ENCODE results near the gene RHO.

Gene RHO

DNA sequence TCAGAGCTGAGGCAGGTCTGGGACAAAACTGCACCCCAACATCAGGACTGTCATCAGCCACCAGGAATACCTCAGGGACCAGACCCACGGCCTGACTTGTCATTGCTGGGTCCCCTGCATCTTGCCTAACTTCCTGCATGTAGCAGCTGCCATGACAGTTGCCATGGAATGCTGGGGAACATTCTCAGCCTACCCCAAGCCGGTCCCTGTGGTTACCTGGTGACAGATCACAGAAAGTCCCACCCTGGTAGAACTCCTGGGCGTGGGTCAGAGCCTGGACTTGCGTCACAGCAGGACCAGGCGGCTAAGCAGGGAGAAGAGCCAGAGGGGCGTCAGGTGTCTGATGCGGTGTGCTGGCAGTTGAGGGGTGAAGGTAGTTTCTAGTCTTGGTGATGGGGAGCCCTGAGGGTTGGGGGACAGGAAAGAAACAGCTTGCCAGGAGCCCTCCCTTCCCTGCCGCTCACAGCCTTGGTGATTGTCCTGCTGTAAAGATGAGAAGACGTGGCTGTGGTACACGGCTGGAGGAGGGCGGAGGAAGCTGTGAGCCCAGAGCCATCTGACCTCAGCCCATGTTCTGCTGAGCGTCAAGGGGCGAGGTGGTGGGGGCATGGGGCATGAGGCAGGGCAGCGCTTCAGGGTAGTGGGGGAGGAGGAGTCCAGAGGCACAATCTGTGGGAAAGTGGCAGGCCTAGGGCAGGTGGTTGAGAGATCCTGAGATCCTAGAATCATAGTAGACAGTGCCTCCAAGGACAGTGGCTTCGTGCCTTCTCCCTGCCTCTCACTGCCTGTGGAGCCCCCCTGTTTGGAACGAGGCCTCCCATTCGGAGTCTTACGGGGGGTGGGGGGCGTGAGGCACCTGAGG, 19.9 kb downstream of the RHO start:
- H3K27ac ChIP-seq (ENCODE audit: low read length): no peak overlapping the region
- DNase-seq (no peak), ATAC-seq (ENCODE audit: insufficient read depth, low read depth) (no peak)
- H3K9ac ChIP-seq (ENCODE audit: low read depth, low read length): no peak overlapping the region
- H3K79me2 ChIP-seq (ENCODE audit: insufficient read depth, low read length): no peaks in the 10 kb centered on the region
- H3K9me3 ChIP-seq (ENCODE audit: insufficient read depth, low read length, severe bottlenecking): no peaks in the 10 kb centered on the region
- no peak for TF ChIP-seq EZH2 (IDR thresholded peaks at IDR 0.05; ENCODE audit: borderline replicate concordance, low read depth, low read length, severe bottlenecking)
- TF ChIP-seq, protein P1, sequence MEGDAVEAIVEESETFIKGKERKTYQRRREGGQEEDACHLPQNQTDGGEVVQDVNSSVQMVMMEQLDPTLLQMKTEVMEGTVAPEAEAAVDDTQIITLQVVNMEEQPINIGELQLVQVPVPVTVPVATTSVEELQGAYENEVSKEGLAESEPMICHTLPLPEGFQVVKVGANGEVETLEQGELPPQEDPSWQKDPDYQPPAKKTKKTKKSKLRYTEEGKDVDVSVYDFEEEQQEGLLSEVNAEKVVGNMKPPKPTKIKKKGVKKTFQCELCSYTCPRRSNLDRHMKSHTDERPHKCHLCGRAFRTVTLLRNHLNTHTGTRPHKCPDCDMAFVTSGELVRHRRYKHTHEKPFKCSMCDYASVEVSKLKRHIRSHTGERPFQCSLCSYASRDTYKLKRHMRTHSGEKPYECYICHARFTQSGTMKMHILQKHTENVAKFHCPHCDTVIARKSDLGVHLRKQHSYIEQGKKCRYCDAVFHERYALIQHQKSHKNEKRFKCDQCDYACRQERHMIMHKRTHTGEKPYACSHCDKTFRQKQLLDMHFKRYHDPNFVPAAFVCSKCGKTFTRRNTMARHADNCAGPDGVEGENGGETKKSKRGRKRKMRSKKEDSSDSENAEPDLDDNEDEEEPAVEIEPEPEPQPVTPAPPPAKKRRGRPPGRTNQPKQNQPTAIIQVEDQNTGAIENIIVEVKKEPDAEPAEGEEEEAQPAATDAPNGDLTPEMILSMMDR (IDR thresholded peaks at IDR 0.05; ENCODE audit: borderline replicate concordance, extremely low read depth, low read length, poor library complexity, severe bottlenecking): no peak
- no peaks in the 10 kb centered on the region for H4K20me1 ChIP-seq (ENCODE audit: insufficient read depth, low read length)
- peak overlapping the region; percentile 21; the same call in 1 of the 2 replicates for H2AFZ ChIP-seq (ENCODE audit: low read depth, low read length)
- H3K4me1 ChIP-seq (ENCODE audit: insufficient read depth, low read length): no peaks in the 10 kb centered on the region
- H3K4me3 ChIP-seq (ENCODE audit: low read depth in 1 of 2, low read length in 2 of 2): no peak overlapping the region
- H3K4me2 ChIP-seq (ENCODE audit: insufficient read depth, low read length): no peak overlapping the region
- H3K27me3 ChIP-seq (ENCODE audit: insufficient read depth, low read length, poor library complexity): no peaks in the 10 kb centered on the region
- H3K36me3 ChIP-seq (ENCODE audit: insufficient read depth, low read length): no peaks in the 10 kb centered on the region

DNA sequence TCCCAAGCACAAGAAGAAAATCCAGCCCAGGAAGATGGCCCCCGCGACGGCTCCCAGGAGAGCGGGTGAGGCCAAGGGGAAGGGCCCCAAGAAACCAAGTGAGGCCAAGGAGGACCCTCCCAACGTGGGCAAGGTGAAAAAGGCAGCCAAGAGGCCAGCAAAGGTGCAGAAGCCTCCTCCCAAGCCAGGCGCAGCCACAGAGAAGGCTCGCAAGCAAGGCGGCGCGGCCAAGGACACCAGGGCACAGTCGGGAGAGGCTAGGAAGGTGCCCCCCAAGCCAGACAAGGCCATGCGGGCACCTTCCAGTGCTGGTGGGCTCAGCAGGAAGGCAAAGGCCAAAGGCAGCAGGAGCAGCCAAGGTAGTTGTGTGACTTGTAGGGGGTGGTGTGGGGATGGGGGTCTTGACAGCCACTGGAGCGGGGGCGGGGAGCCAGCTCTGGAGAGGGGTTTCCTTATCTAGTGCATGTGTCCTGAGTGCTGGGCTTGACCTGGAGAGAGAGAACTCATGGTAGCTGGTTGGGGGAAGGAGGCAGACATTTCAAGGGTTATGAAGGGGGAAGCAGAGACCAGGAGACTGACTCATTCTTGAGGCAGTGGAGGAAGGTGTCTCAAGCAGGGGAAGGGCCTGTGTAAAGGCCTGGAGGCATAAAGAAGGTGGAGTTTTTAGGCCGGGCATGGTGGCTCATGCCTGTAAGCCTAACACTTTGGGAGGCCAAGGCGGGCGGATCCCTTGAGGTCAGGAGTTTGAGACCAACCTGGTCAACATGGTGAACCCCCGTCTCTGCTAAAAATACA, 20.8 kb downstream of the RHO start:
- H3K4me3 ChIP-seq (ENCODE audit: low read depth in 1 of 2, low read length in 2 of 2): no peak overlapping the region
- H3K79me2 ChIP-seq (ENCODE audit: insufficient read depth, low read length): no peaks in the 10 kb centered on the region
- ATAC-seq (ENCODE audit: insufficient read depth, low read depth) (no peak), DNase-seq (no peak)
- H3K4me2 ChIP-seq (ENCODE audit: insufficient read depth, low read length): no peak overlapping the region
- no peaks in the 10 kb centered on the region for H3K27me3 ChIP-seq (ENCODE audit: insufficient read depth, low read length, poor library complexity)
- H3K4me1 ChIP-seq (ENCODE audit: insufficient read depth, low read length): no peaks in the 10 kb centered on the region
- no peak overlapping the region for H2AFZ ChIP-seq (ENCODE audit: low read depth, low read length)
- no peak overlapping the region for H3K27ac ChIP-seq (ENCODE audit: low read length)
- H4K20me1 ChIP-seq (ENCODE audit: insufficient read depth, low read length): no peaks in the 10 kb centered on the region
- no peaks in the 10 kb centered on the region for H3K36me3 ChIP-seq (ENCODE audit: insufficient read depth, low read length)
- no peak overlapping the region for H3K9ac ChIP-seq (ENCODE audit: low read depth, low read length)
- no peaks in the 10 kb centered on the region for H3K9me3 ChIP-seq (ENCODE audit: insufficient read depth, low read length, severe bottlenecking)
- TF ChIP-seq, protein P1 (IDR thresholded peaks at IDR 0.05; ENCODE audit: borderline replicate concordance, extremely low read depth, low read length, poor library complexity, severe bottlenecking): no peak
- no peak for TF ChIP-seq EZH2 (IDR thresholded peaks at IDR 0.05; ENCODE audit: borderline replicate concordance, low read depth, low read length, severe bottlenecking)

DNA sequence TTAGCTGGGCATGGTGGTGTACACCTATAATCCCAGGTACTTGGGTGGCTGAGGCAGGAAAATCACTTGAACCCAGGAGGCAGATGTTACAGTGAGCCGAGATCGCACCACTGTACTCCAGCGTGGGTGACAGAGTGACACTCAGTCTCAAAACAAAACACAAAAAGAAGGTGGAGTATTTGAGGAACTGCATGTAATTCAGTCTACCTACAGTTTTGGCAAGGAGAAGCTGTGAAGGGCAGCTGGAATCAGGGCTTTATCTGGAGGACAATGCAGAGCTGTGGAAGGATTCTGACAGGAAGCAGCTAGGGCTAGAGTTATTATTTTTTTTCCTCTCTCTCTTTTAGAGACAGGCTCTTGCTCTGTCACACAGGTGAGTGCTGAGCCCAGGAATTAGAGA, 21.4 kb downstream of the RHO start:
- no peak overlapping the region for H3K27ac ChIP-seq (ENCODE audit: low read length)
- peaks cover 3% of the 10 kb centered on the region; the same call in 1 of the 2 replicates for H3K36me3 ChIP-seq (ENCODE audit: insufficient read depth, low read length)
- H3K9me3 ChIP-seq (ENCODE audit: insufficient read depth, low read length, severe bottlenecking): no peaks in the 10 kb centered on the region
- H4K20me1 ChIP-seq (ENCODE audit: insufficient read depth, low read length): no peaks in the 10 kb centered on the region
- H3K27me3 ChIP-seq (ENCODE audit: insufficient read depth, low read length, poor library complexity): no peaks in the 10 kb centered on the region
- H3K9ac ChIP-seq (ENCODE audit: low read depth, low read length): no peak overlapping the region
- no peaks in the 10 kb centered on the region for H3K4me1 ChIP-seq (ENCODE audit: insufficient read depth, low read length)
- DNase-seq (no peak), ATAC-seq (ENCODE audit: insufficient read depth, low read depth) (no peak)
- TF ChIP-seq, protein P1 (IDR thresholded peaks at IDR 0.05; ENCODE audit: borderline replicate concordance, extremely low read depth, low read length, poor library complexity, severe bottlenecking): no peak
- no peak for TF ChIP-seq EZH2 (IDR thresholded peaks at IDR 0.05; ENCODE audit: borderline replicate concordance, low read depth, low read length, severe bottlenecking)
- H3K79me2 ChIP-seq (ENCODE audit: insufficient read depth, low read length): no peaks in the 10 kb centered on the region
- no peak overlapping the region for H3K4me3 ChIP-seq (ENCODE audit: low read depth in 1 of 2, low read length in 2 of 2)
- H2AFZ ChIP-seq (ENCODE audit: low read depth, low read length): no peak overlapping the region
- H3K4me2 ChIP-seq (ENCODE audit: insufficient read depth, low read length): no peak overlapping the region
